Neural cell (in vitro differentiated cells): ENCODE measurements around the gene ZFR. TPM values are rescaled to one million over a fixed set of nuclear protein-coding genes. Genes with fewer than 3 reads are reported as not detected.

Experiments used
- H2AFZ ChIP-seq: fragments of 200-600, 300-800 bp; sonication (generic), shearing (Covaris generic); 2 replicates; pipeline ENCODE4 v1.6.0; 2014; ENCODE audit warnings: low read depth, mild to moderate bottlenecking, antibody characterized with exemption, low read length, moderate library complexity
- H3F3A ChIP-seq: fragments of 200-600 bp; shearing (Covaris generic); 2 replicates; pipeline ENCODE4 v1.6.1; 2016; ENCODE audit warnings: mild to moderate bottlenecking, moderate library complexity, mixed read lengths, antibody characterized with exemption, low read length; ENCODE audit not compliant: insufficient read depth, poor library complexity, severe bottlenecking
- H3K27ac ChIP-seq: fragments of 200-600, 300-800 bp; sonication (generic), shearing (Covaris generic); 2 replicates; pipeline ENCODE4 v1.5.1; 2014; ENCODE audit warnings: mild to moderate bottlenecking, low read length, moderate library complexity
- H3K27me3 ChIP-seq: fragments of 300-800, 200-600 bp; sonication (generic), shearing (Covaris generic); 2 replicates; pipeline ENCODE4 v1.6.0; 2014; ENCODE audit warnings: mild to moderate bottlenecking, low read depth, low read length, moderate library complexity; ENCODE audit not compliant: insufficient read depth
- H3K36me3 ChIP-seq: fragments of 300-800, 200-600 bp; sonication (generic), shearing (Covaris generic); 2 replicates; pipeline ENCODE4 v1.5.1; 2014; ENCODE audit warnings: mild to moderate bottlenecking, antibody characterized with exemption, low read length, moderate library complexity; ENCODE audit not compliant: insufficient read depth
- H3K4me2 ChIP-seq: fragments of 300-800, 200-600 bp; sonication (generic), shearing (Covaris generic); 2 replicates; pipeline ENCODE4 v1.6.0; 2014; ENCODE audit warnings: mild to moderate bottlenecking, low read length
- H3K4me3 ChIP-seq: fragments of 300-800, 200-600 bp; sonication (generic), shearing (Covaris generic); 2 replicates; pipeline ENCODE4 v1.5.1; 2014; ENCODE audit warnings: mild to moderate bottlenecking, low read length, moderate library complexity
- H3K79me2 ChIP-seq: fragments of 200-600 bp; shearing (Covaris generic); replicated peaks from 2 replicates; pipeline ENCODE4 v1.6.0; 2014; ENCODE audit warnings: mild to moderate bottlenecking, low read length, moderate library complexity; ENCODE audit not compliant: insufficient read depth
- H3K9ac ChIP-seq: fragments of 300-800, 200-600 bp; sonication (generic), shearing (Covaris generic); 2 replicates; pipeline ENCODE4 v1.6.1; 2016; ENCODE audit warnings: mild to moderate bottlenecking, low read length, mixed read lengths
- H3K9me2 ChIP-seq: fragments of 200-600 bp; shearing (Covaris generic); 2 replicates; pipeline ENCODE4 v1.6.1; 2016; ENCODE audit warnings: mild to moderate bottlenecking, low read length, mixed read lengths; ENCODE audit not compliant: insufficient read depth
- H3K9me3 ChIP-seq: fragments of 200-600, 300-800 bp; sonication (generic), shearing (Covaris generic); 2 replicates; pipeline ENCODE4 v1.6.1; 2016; ENCODE audit warnings: mild to moderate bottlenecking, mixed run types, low read length, moderate library complexity, mixed read lengths
- H4K20me1 ChIP-seq: fragments of 200-600 bp; shearing (Covaris generic); 2 replicates; pipeline ENCODE4 v1.6.1; 2016; ENCODE audit warnings: mild to moderate bottlenecking, mixed run types; ENCODE audit not compliant: insufficient read depth
- CTCF ChIP-seq: fragments of 450-650 bp; IDR thresholded peaks from 2 replicates; pipeline ENCODE4 v1.5.1; 2014; ENCODE audit warnings: antibody characterized with exemption, mild to moderate bottlenecking, moderate library complexity; ENCODE audit not compliant: poor library complexity, severe bottlenecking
- EP300 ChIP-seq: fragments of 450-650 bp; conservative IDR thresholded peaks from 2 replicates; pipeline ENCODE4 v1.6.1; 2014; ENCODE audit warnings: antibody characterized with exemption, mild to moderate bottlenecking, moderate library complexity; ENCODE audit not compliant: poor library complexity, severe bottlenecking
- EZH2 ChIP-seq: fragments of 200-600, 300-800 bp; shearing (Covaris generic), sonication (generic); IDR thresholded peaks from 2 replicates; pipeline ENCODE4 v1.6.1; 2014; ENCODE audit warnings: antibody characterized with exemption, low read length, borderline replicate concordance, mild to moderate bottlenecking; ENCODE audit not compliant: insufficient read depth, poor library complexity, severe bottlenecking
- MXI1 ChIP-seq: fragments of 450-650 bp; conservative IDR thresholded peaks from 2 replicates; pipeline ENCODE4 v1.6.1; 2014; ENCODE audit warnings: antibody characterized with exemption, mild to moderate bottlenecking; ENCODE audit not compliant: poor library complexity, severe bottlenecking
- POLR2AphosphoS5 ChIP-seq: IDR thresholded peaks from 2 replicates; pipeline ENCODE4 v1.6.1; 2012
- RAD21 ChIP-seq: fragments of 450-650 bp; conservative IDR thresholded peaks from 2 replicates; pipeline ENCODE4 v1.6.1; 2014; ENCODE audit warnings: antibody characterized with exemption, mild to moderate bottlenecking, moderate library complexity
- SMC3 ChIP-seq: fragments of 450-650 bp; conservative IDR thresholded peaks from 2 replicates; pipeline ENCODE4 v1.6.1; 2014; ENCODE audit warnings: antibody characterized with exemption, mild to moderate bottlenecking, moderate library complexity; ENCODE audit not compliant: poor library complexity
- TAF1 ChIP-seq: IDR thresholded peaks from 2 replicates; pipeline ENCODE4 v1.6.1; 2012; ENCODE audit warnings: low read depth
- polyA plus RNA-seq: library from polyadenylated mRNA; depleted of rRNA; stranded (reverse); fragments of >200 nt; gene quantifications from 2 replicates; pipeline ENCODE4 v1.2.3, GENCODE V29; 2014
- TF ChIP-seq, protein P1 (sequence below): IDR thresholded peaks from 2 replicates; pipeline ENCODE4 v1.6.1; 2012; ENCODE audit warnings: borderline replicate concordance

ZFR gene
- polyA plus RNA-seq, 1 donor from 2014 or later = 141 TPM

DNA sequence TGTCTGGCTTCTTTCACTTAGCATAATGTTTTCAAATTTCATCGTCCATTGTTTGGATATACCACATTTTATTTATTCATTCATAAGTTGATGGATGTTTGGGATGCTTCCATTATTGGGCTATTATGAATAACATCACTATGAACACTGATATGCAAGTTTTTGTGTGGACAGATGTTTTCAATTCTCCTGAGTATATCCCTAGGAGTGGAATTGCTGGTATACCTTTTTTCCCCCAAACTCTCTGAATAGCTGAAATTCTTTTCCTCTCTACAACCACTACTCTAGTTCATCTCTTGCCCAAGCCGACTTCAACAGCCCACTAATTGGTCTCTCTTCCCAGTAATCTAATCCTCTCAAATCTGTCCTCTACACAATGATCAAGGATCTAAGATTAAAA is 4.7 kb upstream of the ZFR start:
- Histone ChIP-seq H3K27me3 (no peaks in the 10 kb centered on the region), H3K4me3 (no peak overlapping the region), H3F3A (no peaks in the 10 kb centered on the region), H4K20me1 (no peaks in the 10 kb centered on the region), H3K9me3 (no peaks in the 10 kb centered on the region), H3K27ac (no peak overlapping the region), H3K9ac (no peak overlapping the region), H3K36me3 (no peaks in the 10 kb centered on the region), H3K79me2 (no peaks in the 10 kb centered on the region), H2AFZ (no peak overlapping the region), H3K4me2 (no peak overlapping the region), H3K9me2 (no peaks in the 10 kb centered on the region)
- TF ChIP-seq MXI1 = no peak
- TF ChIP-seq EP300 = no peak
- TF ChIP-seq, protein P1, sequence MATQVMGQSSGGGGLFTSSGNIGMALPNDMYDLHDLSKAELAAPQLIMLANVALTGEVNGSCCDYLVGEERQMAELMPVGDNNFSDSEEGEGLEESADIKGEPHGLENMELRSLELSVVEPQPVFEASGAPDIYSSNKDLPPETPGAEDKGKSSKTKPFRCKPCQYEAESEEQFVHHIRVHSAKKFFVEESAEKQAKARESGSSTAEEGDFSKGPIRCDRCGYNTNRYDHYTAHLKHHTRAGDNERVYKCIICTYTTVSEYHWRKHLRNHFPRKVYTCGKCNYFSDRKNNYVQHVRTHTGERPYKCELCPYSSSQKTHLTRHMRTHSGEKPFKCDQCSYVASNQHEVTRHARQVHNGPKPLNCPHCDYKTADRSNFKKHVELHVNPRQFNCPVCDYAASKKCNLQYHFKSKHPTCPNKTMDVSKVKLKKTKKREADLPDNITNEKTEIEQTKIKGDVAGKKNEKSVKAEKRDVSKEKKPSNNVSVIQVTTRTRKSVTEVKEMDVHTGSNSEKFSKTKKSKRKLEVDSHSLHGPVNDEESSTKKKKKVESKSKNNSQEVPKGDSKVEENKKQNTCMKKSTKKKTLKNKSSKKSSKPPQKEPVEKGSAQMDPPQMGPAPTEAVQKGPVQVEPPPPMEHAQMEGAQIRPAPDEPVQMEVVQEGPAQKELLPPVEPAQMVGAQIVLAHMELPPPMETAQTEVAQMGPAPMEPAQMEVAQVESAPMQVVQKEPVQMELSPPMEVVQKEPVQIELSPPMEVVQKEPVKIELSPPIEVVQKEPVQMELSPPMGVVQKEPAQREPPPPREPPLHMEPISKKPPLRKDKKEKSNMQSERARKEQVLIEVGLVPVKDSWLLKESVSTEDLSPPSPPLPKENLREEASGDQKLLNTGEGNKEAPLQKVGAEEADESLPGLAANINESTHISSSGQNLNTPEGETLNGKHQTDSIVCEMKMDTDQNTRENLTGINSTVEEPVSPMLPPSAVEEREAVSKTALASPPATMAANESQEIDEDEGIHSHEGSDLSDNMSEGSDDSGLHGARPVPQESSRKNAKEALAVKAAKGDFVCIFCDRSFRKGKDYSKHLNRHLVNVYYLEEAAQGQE = no peak
- no peak for TF ChIP-seq EZH2
- TF ChIP-seq POLR2AphosphoS5 = no peak
- TF ChIP-seq RAD21 = no peak
- TF ChIP-seq SMC3 = no peak
- TF ChIP-seq TAF1 = no peak
- no peak for TF ChIP-seq CTCF

DNA sequence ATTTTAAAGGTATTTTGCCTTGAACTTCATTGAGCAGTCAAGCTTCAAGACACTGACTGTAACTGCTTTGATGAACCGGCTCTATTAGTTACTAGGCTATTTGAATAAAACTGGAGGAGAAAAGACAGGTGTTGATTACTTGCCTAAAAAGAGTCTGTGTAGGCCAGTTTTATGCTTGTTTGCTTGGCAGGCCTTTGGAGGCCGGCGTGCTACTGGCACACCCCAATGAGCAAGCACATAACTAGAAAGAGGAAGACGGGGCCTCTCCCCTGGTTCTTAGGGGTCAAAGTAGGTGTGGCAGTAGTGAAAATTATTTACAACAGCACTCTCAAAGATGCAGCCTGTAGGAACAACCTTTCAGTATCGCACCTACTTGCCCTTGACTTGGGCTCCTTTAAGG is 2.1 kb upstream of the ZFR start:
- TF ChIP-seq EP300 = no peak
- Histone ChIP-seq H3K9ac (no peak overlapping the region), H4K20me1 (no peaks in the 10 kb centered on the region), H3K36me3 (no peaks in the 10 kb centered on the region), H3K27ac (no peak overlapping the region), H3K4me3 (no peak overlapping the region), H2AFZ (no peak overlapping the region), H3K79me2 (peaks cover 20% of the 10 kb centered on the region), H3K9me2 (no peaks in the 10 kb centered on the region), H3K9me3 (no peaks in the 10 kb centered on the region), H3K4me2 (no peak overlapping the region), H3F3A (peaks cover 6% of the 10 kb centered on the region), H3K27me3 (no peaks in the 10 kb centered on the region)
